Measurements from ENCODE around the gene BANF2.

The BANF2 gene

GRCh38 chr20:17710379-17711266, 10.9 kb downstream of the BANF2 start:
- DNase-seq, result no peak

GRCh38 chr20:17711267-17711627, 11.5 kb downstream of the BANF2 start:
- DNase-seq, result no peak

- DNase-seq, result no peak
Measured at GRCh38 chr20:17712201-17712600, 12.4 kb downstream of the BANF2 start.

DNA sequence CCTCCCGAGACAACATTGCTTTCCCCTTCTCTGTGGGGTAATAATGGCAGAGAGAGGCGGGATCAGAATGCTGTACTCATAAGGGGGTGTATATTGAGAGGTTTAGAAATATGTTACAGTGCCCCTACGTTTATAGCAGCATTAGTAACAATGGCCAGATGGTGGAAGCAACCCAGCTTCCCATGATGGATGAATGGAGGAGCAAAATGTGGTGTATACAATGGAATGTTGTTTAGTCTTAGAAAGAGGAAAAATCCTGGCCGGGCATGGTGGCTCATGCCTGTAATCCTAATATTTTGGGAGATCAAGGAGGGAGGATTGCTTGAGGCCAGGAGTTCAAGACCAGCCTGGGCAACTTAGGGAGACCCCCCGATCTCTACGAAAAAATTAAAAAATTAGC, 12.9 kb downstream of the BANF2 start:
- DNase-seq, result no peak

DNA sequence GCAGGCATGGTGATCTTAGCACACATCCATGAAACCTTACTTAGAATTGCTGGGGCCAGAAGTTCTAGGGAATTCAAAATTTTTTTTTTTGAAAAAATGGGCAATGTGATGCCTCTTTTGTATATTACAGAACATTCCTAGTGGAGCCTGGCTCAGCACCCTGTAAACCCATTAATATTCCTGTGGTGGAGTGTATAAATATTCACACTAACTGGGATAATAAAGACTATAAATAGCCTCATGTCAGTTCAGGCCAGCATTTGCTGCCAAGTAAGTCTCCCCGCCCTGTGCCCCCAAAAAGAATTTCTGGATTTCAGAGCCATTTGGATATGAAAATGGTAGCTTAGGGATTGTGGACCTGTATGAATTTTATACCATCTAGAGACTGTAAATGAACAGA, 14.8 kb downstream of the BANF2 start:
- no peak for DNase-seq

- DNase-seq, result no peak
Measured at GRCh38 chr20:17715075-17715474, 15.3 kb downstream of the BANF2 start.

DNA sequence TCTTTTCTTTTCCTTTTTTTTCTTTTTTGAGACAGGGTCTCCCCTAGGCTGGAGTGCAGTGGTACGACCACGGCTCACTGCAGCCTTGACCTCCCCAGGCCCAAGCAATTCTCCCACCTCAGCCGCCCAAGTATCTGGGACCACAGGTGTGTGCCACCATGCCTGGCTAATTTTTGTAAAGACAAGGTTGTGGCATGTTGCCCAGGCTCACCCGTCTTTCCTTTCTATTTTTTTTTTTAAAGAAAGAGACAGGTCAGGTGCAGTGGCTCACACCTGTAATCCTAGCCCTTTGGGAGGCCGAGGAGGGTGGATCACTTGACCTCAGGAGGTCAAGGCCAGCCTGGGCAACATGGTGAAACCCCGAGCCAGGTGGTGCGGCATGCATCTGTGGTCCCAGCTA, 16.6 kb downstream of the BANF2 start:
- DNase-seq, result no peak

GRCh38 chr20:17720755-17721154, 21.0 kb downstream of the BANF2 start:
- no peak for DNase-seq

GRCh38 chr20:17721802-17722486, 22.2 kb downstream of the BANF2 start:
- DNase-seq, result no peak

DNA sequence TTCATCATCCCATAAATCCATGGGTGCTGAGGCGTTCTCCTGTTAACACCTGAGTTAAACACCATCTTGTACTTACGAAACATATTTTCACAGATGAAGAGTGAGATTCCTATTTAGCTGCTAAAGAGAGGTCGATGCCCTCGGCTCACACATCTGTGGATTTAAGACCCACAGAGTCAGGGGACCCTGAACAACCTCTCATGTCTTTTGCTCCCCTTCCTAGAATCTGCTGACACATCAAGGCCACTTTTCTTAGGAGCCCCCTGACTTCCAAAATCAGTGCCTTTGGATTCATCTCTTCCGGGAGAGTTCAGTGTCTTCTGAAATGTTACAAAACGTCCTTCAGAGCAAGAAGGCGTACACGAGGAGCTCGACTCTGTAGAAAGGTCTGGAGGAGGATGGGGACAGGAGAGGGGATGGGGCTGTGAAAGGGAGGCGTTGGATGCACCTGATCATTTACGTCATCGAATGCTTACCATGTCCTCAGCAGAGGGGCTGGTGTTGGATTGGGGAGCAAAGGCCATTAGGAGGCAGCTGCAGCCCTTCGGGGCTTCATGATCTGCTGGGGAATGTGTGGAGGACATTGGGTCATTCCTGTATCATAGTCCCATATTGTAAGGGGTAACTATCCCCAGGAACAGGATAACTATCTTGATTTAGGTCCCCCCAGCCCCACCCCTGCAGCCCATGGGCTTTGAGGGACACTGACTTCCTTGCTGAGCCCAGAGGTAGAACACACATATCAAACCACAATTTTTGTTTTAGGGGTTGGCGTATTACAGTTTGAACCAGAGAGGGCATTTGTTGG, 22.9 kb downstream of the BANF2 start:
- no peak for DNase-seq

- no peak for DNase-seq
Measured at GRCh38 chr20:17723301-17723691, 23.5 kb downstream of the BANF2 start.

DNA sequence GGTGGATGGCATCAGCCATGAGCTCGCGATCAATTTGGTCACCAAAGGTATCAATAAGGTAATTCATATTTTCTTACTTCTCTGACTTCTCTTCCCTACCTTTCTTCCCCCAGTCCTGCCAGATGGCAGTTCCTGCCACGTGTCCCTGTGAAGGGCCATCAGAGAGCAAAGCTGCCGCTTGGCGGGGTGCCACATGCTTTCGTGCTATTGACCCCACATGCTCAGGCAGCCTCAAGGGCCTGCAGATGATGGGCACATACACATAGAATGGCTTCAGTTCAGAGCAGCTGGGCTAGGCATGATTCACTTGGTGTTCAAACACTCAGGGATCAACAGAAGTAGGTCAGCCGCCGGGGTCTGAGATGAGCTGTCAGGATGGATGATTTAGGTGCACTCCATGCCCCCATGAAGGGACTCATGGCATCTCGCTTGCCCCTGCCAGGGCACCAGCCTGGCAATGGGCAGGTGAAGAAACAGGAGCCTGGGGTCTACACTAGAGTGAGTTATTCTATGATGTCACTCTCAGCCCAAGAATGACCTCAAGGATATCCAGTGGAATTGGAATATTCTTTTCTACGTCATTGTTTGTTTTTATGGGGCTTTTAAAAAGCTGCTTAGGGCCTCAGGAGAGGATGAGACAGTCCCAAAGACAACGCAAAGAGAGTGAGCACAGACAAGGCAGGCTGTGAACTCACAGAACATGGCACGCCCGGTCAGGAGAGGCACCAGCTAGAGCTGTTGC, 25.5 kb downstream of the BANF2 start:
- DNase-seq, result no peak

DNA sequence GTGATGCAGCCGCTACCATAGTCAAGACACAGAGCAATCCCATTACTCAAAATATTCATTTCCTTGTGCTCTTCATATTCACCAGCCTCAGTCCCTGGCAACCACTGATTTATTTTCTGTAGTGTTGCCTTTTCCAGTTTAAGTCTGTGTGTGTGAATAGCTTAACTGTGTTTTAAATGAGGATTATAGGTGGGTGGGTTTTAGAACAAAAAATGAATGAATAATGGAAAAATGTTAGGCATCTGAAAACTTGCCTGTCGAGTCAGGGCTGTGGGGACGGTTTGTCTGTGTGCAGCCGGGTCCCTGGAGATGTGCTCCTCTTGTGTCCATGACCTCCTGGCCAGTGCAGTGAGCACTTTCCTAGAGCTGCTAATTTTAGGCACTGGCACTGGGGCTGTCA, 27.1 kb downstream of the BANF2 start:
- DNase-seq, result no peak

- no peak for DNase-seq
Measured at GRCh38 chr20:17727351-17727750, 27.6 kb downstream of the BANF2 start.

DNA sequence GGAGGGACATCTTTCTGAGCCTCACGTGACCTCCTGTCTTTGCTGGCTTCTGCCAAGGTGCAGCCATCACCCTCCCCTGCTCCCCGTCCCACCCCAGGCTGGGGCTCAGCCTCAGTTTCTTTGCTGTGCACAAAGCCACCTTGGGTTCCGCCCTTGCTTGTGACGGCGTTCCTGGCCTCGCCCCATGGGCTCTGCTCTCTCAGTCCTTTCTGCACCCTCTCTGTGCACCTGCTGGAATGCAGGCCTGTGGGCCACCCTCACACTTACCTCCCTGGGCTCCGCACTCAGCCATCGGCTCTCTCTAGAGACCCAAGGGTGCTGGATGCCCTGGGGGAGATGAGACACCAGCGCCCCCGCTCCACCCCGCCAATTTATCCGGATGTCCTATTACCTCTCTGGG, 28.3 kb downstream of the BANF2 start:
- DNase-seq, result no peak

- no peak for DNase-seq
Measured at GRCh38 chr20:17730071-17730470, 30.3 kb downstream of the BANF2 start.

DNA sequence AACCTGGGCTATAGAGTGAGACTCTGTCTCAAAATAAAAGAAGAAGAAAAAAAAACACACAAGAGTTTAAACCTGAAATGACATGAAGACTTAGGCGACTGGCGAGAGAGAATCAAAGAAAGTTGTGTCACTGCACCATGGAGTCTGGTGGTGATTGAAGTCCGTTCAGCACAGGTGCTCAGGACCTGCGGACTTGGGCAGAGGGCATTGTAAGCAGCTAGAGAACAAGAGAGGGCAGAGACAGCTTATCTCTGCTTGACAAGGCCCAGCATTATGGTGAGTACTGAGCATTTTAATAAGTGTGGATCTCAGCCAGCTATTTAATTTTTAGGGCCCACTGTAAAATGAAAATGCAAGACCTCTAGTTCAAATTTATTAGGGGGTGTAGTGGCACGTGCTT, 31.5 kb downstream of the BANF2 start:
- no peak for DNase-seq

DNA sequence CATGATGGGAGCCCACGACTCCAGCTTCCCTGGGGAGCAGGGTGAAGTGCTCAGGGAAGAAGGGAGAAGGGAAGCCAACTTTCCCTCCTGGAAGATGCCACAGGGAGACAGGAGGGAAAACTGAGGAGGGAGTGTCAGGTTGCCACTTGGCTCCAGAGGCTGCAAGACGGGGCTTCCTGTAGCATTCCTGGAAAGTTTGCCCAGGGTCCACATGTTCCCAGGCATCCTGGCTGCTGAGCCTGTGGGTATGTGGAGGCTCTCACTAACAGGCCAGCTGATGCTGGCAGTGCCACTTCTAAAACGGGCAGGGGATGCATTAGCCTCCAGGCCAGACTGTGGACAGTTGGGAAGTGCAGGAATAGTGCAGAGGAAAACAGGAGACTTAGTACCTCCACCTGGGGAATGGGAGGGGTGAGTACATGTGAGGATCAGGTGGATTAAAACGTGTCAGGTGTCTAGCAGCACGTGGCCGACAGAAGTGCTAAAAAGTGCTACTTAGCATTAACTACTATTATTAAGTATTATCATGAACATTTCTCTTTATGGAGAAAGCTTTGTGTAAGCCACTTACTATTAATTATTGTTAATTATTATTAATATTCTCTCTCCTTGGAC, 33.2 kb downstream of the BANF2 start:
- DNase-seq, result no peak

- no peak for DNase-seq
Measured at GRCh38 chr20:17733767-17734304, 34.1 kb downstream of the BANF2 start.

DNA sequence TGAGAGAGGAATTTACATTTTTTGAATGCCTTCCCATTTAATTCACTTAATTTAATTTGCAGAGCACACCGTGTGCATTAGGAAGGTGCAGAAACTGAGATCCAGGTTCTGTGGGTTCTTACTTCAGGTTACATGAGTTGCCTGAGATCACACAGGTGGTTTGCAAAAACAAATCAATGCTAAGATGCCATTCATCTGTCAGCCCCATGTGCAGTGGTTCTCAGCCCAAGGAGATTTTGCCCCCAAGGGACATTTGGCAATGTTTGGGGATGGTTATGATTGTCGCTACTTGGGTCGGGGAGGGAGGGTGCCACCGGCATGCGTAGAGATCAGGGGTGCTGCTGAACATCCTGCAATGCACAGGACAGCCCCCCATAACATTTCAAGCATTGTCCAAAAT, 34.6 kb downstream of the BANF2 start:
- DNase-seq, result no peak

DNA sequence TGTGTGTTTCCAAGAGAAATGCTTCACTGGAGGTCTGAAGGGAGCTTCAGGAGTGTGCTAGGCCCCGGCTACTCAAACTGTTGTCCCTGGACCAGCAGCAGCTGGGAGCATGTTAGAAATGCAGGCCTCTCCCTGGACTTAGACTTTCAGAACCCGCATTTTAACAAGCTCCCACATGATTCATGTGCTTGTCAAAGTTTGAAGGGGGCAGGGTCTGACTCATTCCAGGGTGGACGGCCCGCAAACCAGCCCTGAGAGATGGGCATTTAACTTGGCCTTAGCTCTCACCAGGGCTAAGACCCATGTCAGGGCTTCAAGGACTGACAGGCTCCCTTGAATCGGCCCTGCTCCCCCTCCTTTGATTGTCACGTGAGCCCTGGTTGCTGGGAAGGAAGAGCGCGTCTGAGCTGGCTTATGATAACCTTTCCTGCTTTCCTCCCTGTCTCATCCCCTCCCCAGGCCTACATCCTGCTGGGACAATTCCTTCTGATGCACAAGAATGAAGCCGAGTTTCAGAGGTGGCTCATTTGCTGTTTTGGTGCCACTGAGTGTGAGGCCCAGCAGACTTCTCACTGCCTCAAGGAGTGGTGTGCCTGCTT, 35.5 kb downstream of the BANF2 start:
- no peak for DNase-seq

Measured in T-helper 2 cell (primary cell).